Heart right ventricle (tissue), 16 donors: Measurements from ENCODE around the gene NFYA. TPM values are rescaled to one million over a fixed set of nuclear protein-coding genes. Genes with fewer than 3 reads are reported as not detected.
"Not testable (repeated sequence)": the region's sequence is repeated elsewhere in the genome, so short reads cannot be mapped to it uniquely, and the experiment has no call there.

Source experiments
- ATAC-seq, 8 donors: fragments of 200-7000 bp; cut with Tn5 transposase; one replicate each; pipeline ENCODE4 v1.9.1; 2020; ENCODE audit warnings: mild to moderate bottlenecking in 8 of 8, moderate library complexity in 8 of 8, moderate number of reproducible peaks in 1 of 8
- DNase-seq, 2 donors: peaks; one replicate each; pipeline ENCODE4 v3.0.0-alpha.2; 2020
- H3K27ac ChIP-seq, 10 donors: fragments of 200-600 bp; sonication (generic) in 2 of 10; one replicate each; pipeline versions ENCODE4 v1.5.0 to v1.8.0; 2020 to 2022; ENCODE audit warnings: mild to moderate bottlenecking in 3 of 10
- H3K27me3 ChIP-seq, 7 donors: fragments of 200-600 bp; one replicate each; pipeline ENCODE4 v1.8.0; 2021 to 2022; ENCODE audit warnings: mild to moderate bottlenecking in 2 of 7
- H3K36me3 ChIP-seq, 9 donors: fragments of 200-600 bp; sonication (generic) in 1 of 9; one replicate each; pipeline versions ENCODE4 v1.5.0 to v1.8.0; 2020 to 2022; ENCODE audit warnings: mild to moderate bottlenecking in 2 of 9
- H3K4me1 ChIP-seq, 9 donors: fragments of 200-600 bp; sonication (generic) in 1 of 9; one replicate each; pipeline versions ENCODE4 v1.5.0 to v1.8.0; 2020 to 2022; ENCODE audit warnings: mild to moderate bottlenecking in 4 of 9
- H3K4me3 ChIP-seq, 10 donors: fragments of 200-600 bp; sonication (generic) in 2 of 10; one replicate each; pipeline versions ENCODE4 v1.5.0 to v1.8.0; 2020 to 2022; ENCODE audit warnings: mild to moderate bottlenecking in 7 of 10, moderate library complexity in 2 of 10
- H3K9me3 ChIP-seq, 11 donors: fragments of 200-600 bp in 10 of 11; sonication (generic) in 2 of 11; one replicate each; pipeline versions ENCODE4 v1.5.0 to v1.8.0; 2013 to 2022; ENCODE audit warnings: mild to moderate bottlenecking in 2 of 11, control low read depth in 1 of 11, moderate library complexity in 1 of 11
- CTCF ChIP-seq, 9 donors: fragments of 200-600 bp; sonication (generic) in 2 of 9; IDR thresholded peaks; one replicate each; pipeline versions ENCODE4 v1.5.0 to v1.8.0; 2021 to 2022; ENCODE audit warnings: antibody characterized with exemption in 9 of 9, mild to moderate bottlenecking in 5 of 9, moderate library complexity in 1 of 9
- WGBS, 2 donors: extraction: QIAGEN DNeasy Blood & Tissue Kit; methylation state at CpG; one replicate each; pipeline ENCODE4 v1.1.7; 2013; ENCODE audit warnings: inconsistent platforms in 1 of 2; 5-methylcytosine and 5-hydroxymethylcytosine counted together
- intact Hi-C, 10 donors: fragments of 100-400 bp; cut with DNase I; formaldehyde crosslinking; loops; one replicate each; pipeline versions ENCODE4 v1.11.1 to v1.14.2; 2022
- polyA plus RNA-seq, 2 donors: library from polyadenylated mRNA; stranded (reverse); fragments of 200-250 nt; gene quantifications; one replicate each; pipeline ENCODE4 v1.2.3, GENCODE V29; 2013
- total RNA-seq, 10 donors: library from RNA; stranded (reverse); fragmentation: NEBNext Ultra II Directional in 3 of 10; extraction: Animal tissue kit (Norgen Biotek cat#: 25700) in 3 of 10; gene quantifications; one replicate each; pipeline versions ENCODE4 v1.2.1 to v1.2.4, GENCODE V29; 2021 to 2023
- donor health status: Arrhythmogenic right ventricular cardiomyopathy.
- donor health status: ischemic (EF 13 %, LVEDD 7.1; RV severe dilation, severe dysfunction).
- donor health status: healthy with polysubstance abuse.
- donor health status: DM: no; HTN: yes; CAD: no.
- donor health status: DM: no; HTN: no; CAD: no.
- donor health status: ischemic (EF 25% LVEDD 6.9; RV normal size, moderate dysfunction).
- donor health status: ischemic (EF 25% LVEDD 5.7; RV mildly dilated, moderate dysfunction).
- donor health status: healthy.
- donor health status: DM: yes; HTN: yes; CAD: no.
- donor health status: Ischemic cardiomyopathy.
- donor health status: ischemic (EF 35%, LVEDD 5.7; RV mildly dilated, moderate dysfunction).
- donor health status: nonischemic (EF 11% LVEDD 7.7; RV severe dilation, severe dysfunction).
- donor health status: DM: yes; HTN: yes; CAD: no.
- donor health status: PGD.
- donor health status: ischemic (EF 29% LVEDD 5.4; RV normal size, mild dysfunction).
- donor health status: nonischemic (EF 23%, LVEDD 6.1; RV moderate dilation, normal function).

The NFYA gene
- total and polyA plus RNA-seq, 12 donors, result 4.2 to 12.0 (median 10.3) TPM

- Histone ChIP-seq H3K36me3 (peaks cover 0 to 29% (median 0%) of the 10 kb centered on the region in 9 donors), H3K9me3 (no peaks in the 10 kb centered on the region), H3K27ac (no peak overlapping the region), H3K4me3 (no peak overlapping the region), H3K27me3 (no peaks in the 10 kb centered on the region), H3K4me1 (no peaks in the 10 kb centered on the region)
- DNase-seq (no peak), ATAC-seq (no peak)
- TF ChIP-seq CTCF (IDR thresholded peaks at IDR 0.05), result no peak
- intact Hi-C loops, result no loop called here
- WGBS, 2 donors, result 84 to 91% methylated on average over 3 of the region's 3 CpGs
Observed at GRCh38 chr6:41111017-41111416, 38.2 kb downstream of the NFYA start.

GRCh38 chr6:41115027-41115426 is 42.3 kb downstream of the NFYA start:
- H3K9me3 ChIP-seq, H3K4me1 ChIP-seq, H3K27ac ChIP-seq, H3K4me3 ChIP-seq, DNase-seq, intact Hi-C loops, H3K27me3 ChIP-seq, ATAC-seq: not testable (repeated sequence)
- H3K36me3 ChIP-seq, result peaks cover 0 to 27% (median 0%) of the 10 kb centered on the region in 9 donors
- 83 to 90% methylated on average over 2 of the region's 2 CpGs for WGBS, 2 donors

- Histone ChIP-seq H3K4me3 (no peak overlapping the region), H3K27ac (no peak overlapping the region), H3K4me1 (no peaks in the 10 kb centered on the region), H3K27me3 (no peaks in the 10 kb centered on the region), H3K9me3 (no peaks in the 10 kb centered on the region), H3K36me3 (peaks cover 0 to 42% (median 11%) of the 10 kb centered on the region in 9 donors)
- intact Hi-C loops, result no loop called here
- TF ChIP-seq CTCF (IDR thresholded peaks at IDR 0.05), result no peak
- WGBS, 2 donors, result 63 to 75% methylated on average over 1 of the region's 1 CpG
- DNase-seq (no peak), ATAC-seq (no peak)
Observed at GRCh38 chr6:41119508-41119907, 46.7 kb downstream of the NFYA start.

- no peaks in the 10 kb centered on the region for H3K4me1 ChIP-seq
- H3K36me3 ChIP-seq, result peaks cover 0 to 43% (median 14%) of the 10 kb centered on the region in 9 donors
- no peaks in the 10 kb centered on the region for H3K9me3 ChIP-seq
- H3K4me3 ChIP-seq, result no peak overlapping the region
- no peaks in the 10 kb centered on the region for H3K27me3 ChIP-seq
- 95 to 100% methylated on average over 1 of the region's 1 CpG for WGBS, 2 donors
- no peak overlapping the region for H3K27ac ChIP-seq
- DNase-seq (no peak), ATAC-seq (no peak)
- intact Hi-C loops, result no loop called here
- TF ChIP-seq CTCF (IDR thresholded peaks at IDR 0.05), result no peak
Observed at GRCh38 chr6:41120058-41120457, 47.3 kb downstream of the NFYA start.

- H3K27ac ChIP-seq, result no peak overlapping the region
- H3K4me1 ChIP-seq, result no peaks in the 10 kb centered on the region
- no peak overlapping the region for H3K4me3 ChIP-seq
- no peak for TF ChIP-seq CTCF (IDR thresholded peaks at IDR 0.05)
- DNase-seq (no peak), ATAC-seq (no peak)
- intact Hi-C loops, result no loop called here
- peaks cover 0 to 43% (median 14%) of the 10 kb centered on the region in 9 donors for H3K36me3 ChIP-seq
- H3K27me3 ChIP-seq, result no peaks in the 10 kb centered on the region
- H3K9me3 ChIP-seq, result no peaks in the 10 kb centered on the region
- WGBS, 2 donors, result 93 to 96% methylated on average over 1 of the region's 1 CpG
Observed at GRCh38 chr6:41122373-41122772, 49.6 kb downstream of the NFYA start.
